ENCODE results near the gene GUCA1C.
A peak's percentile ranks its signal among the peaks of the same experiment; 100 is the strongest.

Gene GUCA1C

GRCh38 chr3:108953700-108954099 is at the start of gene GUCA1C:
Gene GUCA1C, minus strand, starts transcription at chr3:108953879. Its CDS starts 117 bp downstream, at chr3:108953762.
- DNase-seq = no peak

GRCh38 chr3:108998436-108998835 is 44.8 kb upstream of the GUCA1C start:
- peak in 2 of 3 experiments; percentile 56 to 83 for DNase-seq

GRCh38 chr3:108985844-108986243 is 32.2 kb upstream of the GUCA1C start:
- peak in 1 of 3 experiments; percentile 5 for DNase-seq

- DNase-seq = no peak
Observed at GRCh38 chr3:108983051-108983450, 29.4 kb upstream of the GUCA1C start.

- DNase-seq = no peak
Observed at GRCh38 chr3:108976058-108976457, 22.4 kb upstream of the GUCA1C start.

GRCh38 chr3:108973019-108973418 is 19.3 kb upstream of the GUCA1C start:
- no peak for DNase-seq

- no peak for DNase-seq
Observed at GRCh38 chr3:108972482-108972881, 18.8 kb upstream of the GUCA1C start.

- peak in 1 of 3 experiments; percentile 18 for DNase-seq
Observed at GRCh38 chr3:108970561-108970960, 16.9 kb upstream of the GUCA1C start.

- no peak for DNase-seq
Observed at GRCh38 chr3:108966773-108967172, 13.1 kb upstream of the GUCA1C start.

- no peak for DNase-seq
Observed at GRCh38 chr3:108959017-108959416, 5.3 kb upstream of the GUCA1C start.

- no peak for DNase-seq
Observed at GRCh38 chr3:108953210-108953609, 469 bp downstream of the GUCA1C start.

- DNase-seq = no peak
Observed at GRCh38 chr3:108951820-108952501, 1.7 kb downstream of the GUCA1C start.

GRCh38 chr3:108947855-108948254 is 5.8 kb downstream of the GUCA1C start:
- DNase-seq = no peak

GRCh38 chr3:108946292-108947285 is 7.1 kb downstream of the GUCA1C start:
- DNase-seq = peak in 2 of 3 experiments; percentile 38 to 77

- DNase-seq = no peak
Observed at GRCh38 chr3:108940568-108941263, 13.0 kb downstream of the GUCA1C start.

GRCh38 chr3:108940166-108940565 is 13.5 kb downstream of the GUCA1C start:
- no peak for DNase-seq

GRCh38 chr3:108936924-108937689 is 16.6 kb downstream of the GUCA1C start:
- no peak for DNase-seq

GRCh38 chr3:108931035-108931434 is 22.6 kb downstream of the GUCA1C start:
- peak in 2 of 3 experiments; percentile 8 to 34 for DNase-seq

- DNase-seq = no peak
Observed at GRCh38 chr3:108918866-108919265, 34.8 kb downstream of the GUCA1C start.

GRCh38 chr3:108914774-108915641 is 38.7 kb downstream of the GUCA1C start:
- DNase-seq = peak; percentile 59 to 84 (median 66)

- DNase-seq = no peak
Observed at GRCh38 chr3:108909799-108910198, 43.9 kb downstream of the GUCA1C start.
